WTC11 (cell line): ENCODE data around the gene FLRT1. TPM values are rescaled to one million over a fixed set of nuclear protein-coding genes. Genes with fewer than 3 reads are reported as not detected.

Experiments used
- ATAC-seq: fragments of 200-7000 bp; cut with Tn5 transposase; 2 replicates; pipeline ENCODE4 v1.10.0; 2021; ENCODE audit warnings: mild to moderate bottlenecking, moderate library complexity
- CTCF ChIA-PET: fragments of 300-600 bp; sonication (Branson Sonifier 250); formaldehyde crosslinking; loops from one replicate; lab custom pipeline; 2021; ENCODE audit warnings: antibody characterized with exemption; lab: Charles Lee
- POLR2A ChIA-PET: fragments of 350-600 bp; sonication (Branson Sonifier 250); formaldehyde crosslinking; loops from one replicate; lab custom pipeline; 2021; ENCODE audit warnings: antibody characterized with exemption; lab: Charles Lee
- DNase-seq: peaks from one replicate; pipeline ENCODE4 v3.0.0; 2021; ENCODE audit warnings: low spot score
- H3K27ac Mint-ChIP-seq: 2 replicates; pipeline ENCODE4 v1.8.0; 2021; ENCODE audit warnings: mixed read lengths
- H3K27me3 Mint-ChIP-seq: 2 replicates; pipeline ENCODE4 v1.8.0; 2021; ENCODE audit warnings: low read depth, mild to moderate bottlenecking, moderate library complexity, mixed read lengths
- H3K36me3 Mint-ChIP-seq: 2 replicates; pipeline ENCODE4 v1.8.0; 2021; ENCODE audit warnings: mixed read lengths
- H3K4me1 Mint-ChIP-seq: 2 replicates; pipeline ENCODE4 v1.8.0; 2022; ENCODE audit warnings: mixed read lengths
- H3K4me3 Mint-ChIP-seq: 2 replicates; pipeline ENCODE4 v1.8.0; 2021; ENCODE audit warnings: mild to moderate bottlenecking, moderate library complexity, mixed read lengths
- H3K9me3 Mint-ChIP-seq: 2 replicates; pipeline ENCODE4 v1.8.0; 2021; ENCODE audit warnings: mixed read lengths
- ATF1 ChIP-seq: sonication (generic); formaldehyde crosslinking; IDR thresholded peaks from 2 replicates; pipeline ENCODE4 v1.8.1; 2023; ENCODE audit warnings: mild to moderate bottlenecking, moderate library complexity, missing genetic modification reagents
- ELF4 ChIP-seq: sonication (generic); formaldehyde crosslinking; IDR thresholded peaks from 2 replicates; pipeline ENCODE4 v1.8.1; 2022; ENCODE audit warnings: low read depth, mild to moderate bottlenecking, moderate library complexity, missing genetic modification reagents
- GABPB1 ChIP-seq: sonication (generic); formaldehyde crosslinking; IDR thresholded peaks from 2 replicates; pipeline ENCODE4 v1.8.1; 2023; ENCODE audit warnings: mild to moderate bottlenecking, missing genetic modification reagents
- JAZF1 ChIP-seq: fragments of 250-450 bp; sonication (Bioruptor Pico); IDR thresholded peaks from 2 replicates; pipeline ENCODE4 v1.9.0; 2021; ENCODE audit warnings: moderate library complexity, mild to moderate bottlenecking, inconsistent platforms
- JUN ChIP-seq: sonication (generic); formaldehyde crosslinking; IDR thresholded peaks from 2 replicates; pipeline ENCODE4 v1.8.0; 2023; ENCODE audit warnings: mild to moderate bottlenecking, missing genetic modification reagents
- PRRX2 ChIP-seq: fragments of 250-450 bp; sonication (Bioruptor Pico); IDR thresholded peaks from 2 replicates; pipeline ENCODE4 v1.8.0; 2021; ENCODE audit warnings: mild to moderate bottlenecking
- SMAD3 ChIP-seq: sonication (generic); formaldehyde crosslinking; IDR thresholded peaks from 2 replicates; pipeline ENCODE4 v1.8.0; 2022; ENCODE audit warnings: missing genetic modification reagents, mild to moderate bottlenecking, borderline replicate concordance
- SOX15 ChIP-seq: fragments of 250-450 bp; sonication (Bioruptor Pico); IDR thresholded peaks from 2 replicates; pipeline ENCODE4 v1.9.0; 2021; ENCODE audit warnings: mild to moderate bottlenecking
- TCF7 ChIP-seq: sonication (generic); formaldehyde crosslinking; IDR thresholded peaks from 2 replicates; pipeline ENCODE4 v1.8.0; 2022; ENCODE audit warnings: mild to moderate bottlenecking, low read depth, missing genetic modification reagents, moderate library complexity
- ZBTB21 ChIP-seq: sonication (generic); formaldehyde crosslinking; IDR thresholded peaks from 2 replicates; pipeline ENCODE4 v1.8.1; 2023; ENCODE audit warnings: mild to moderate bottlenecking, missing genetic modification reagents, borderline replicate concordance
- ZNF232 ChIP-seq: sonication (generic); formaldehyde crosslinking; IDR thresholded peaks from 2 replicates; pipeline ENCODE4 v1.8.0; 2022; ENCODE audit warnings: mild to moderate bottlenecking, missing genetic modification reagents
- total RNA-seq: library from RNA; stranded (reverse); gene quantifications from 3 replicates; pipeline ENCODE4 v1.2.3, GENCODE V29; 2021
- TF ChIP-seq, protein P1 (sequence below): sonication (generic); formaldehyde crosslinking; IDR thresholded peaks from 2 replicates; pipeline ENCODE4 v1.8.1; 2022; ENCODE audit warnings: low read depth, mild to moderate bottlenecking, moderate library complexity, missing genetic modification reagents, borderline replicate concordance
- TF ChIP-seq, protein P2 (sequence below): fragments of 250-450 bp; sonication (Bioruptor Pico); IDR thresholded peaks from 2 replicates; pipeline ENCODE4 v1.9.0; 2021; ENCODE audit warnings: moderate library complexity, mild to moderate bottlenecking, inconsistent platforms, borderline replicate concordance
- TF ChIP-seq, protein P3 (sequence below): sonication (generic); formaldehyde crosslinking; IDR thresholded peaks from 2 replicates; pipeline ENCODE4 v1.8.1; 2023; ENCODE audit warnings: mild to moderate bottlenecking, moderate library complexity, missing genetic modification reagents
- TF ChIP-seq, protein P4 (sequence below): sonication (generic); formaldehyde crosslinking; IDR thresholded peaks from 2 replicates; pipeline ENCODE4 v1.8.0; 2023; ENCODE audit warnings: mild to moderate bottlenecking, missing genetic modification reagents
- TF ChIP-seq, protein P5 (sequence below): fragments of 200-600 bp; IDR thresholded peaks from 2 replicates; pipeline ENCODE4 v1.8.0; 2022; ENCODE audit warnings: antibody characterized with exemption
- TF ChIP-seq, protein P6 (sequence below): sonication (generic); formaldehyde crosslinking; IDR thresholded peaks from 2 replicates; pipeline ENCODE4 v1.8.1; 2023; ENCODE audit warnings: mild to moderate bottlenecking, missing genetic modification reagents, borderline replicate concordance
- TF ChIP-seq, protein P7 (sequence below): sonication (generic); formaldehyde crosslinking; IDR thresholded peaks from 2 replicates; pipeline ENCODE4 v1.8.0; 2022; ENCODE audit warnings: mild to moderate bottlenecking, missing genetic modification reagents

Gene FLRT1
- total RNA-seq, 1 experiment from 2014 or later, result 0.20 TPM

DNA sequence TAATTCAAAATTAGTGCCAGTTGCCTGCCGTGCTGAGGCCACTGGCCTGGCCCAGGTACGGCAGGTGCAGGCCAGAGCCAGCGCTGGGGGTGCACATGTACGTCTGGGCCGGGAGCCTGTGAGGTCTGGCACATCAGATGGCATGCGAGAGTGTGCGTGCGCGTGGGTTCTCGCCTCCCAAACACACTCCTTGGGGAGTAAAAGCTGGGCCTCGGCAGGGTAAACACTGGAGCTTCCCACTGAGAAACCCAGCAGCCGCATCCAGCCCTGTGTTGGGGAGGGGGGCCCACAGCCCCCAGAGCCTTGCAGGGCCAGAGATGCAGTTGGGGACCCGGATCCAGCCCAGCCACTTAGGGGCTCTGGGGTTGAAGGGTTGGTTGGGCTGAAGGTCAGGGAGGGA lies 37.8 kb downstream of the FLRT1 start:
- no peaks in the 10 kb centered on the region for H3K36me3 Mint-ChIP-seq
- no peaks in the 10 kb centered on the region for H3K9me3 Mint-ChIP-seq
- no peak for DNase-seq
- H3K4me3 Mint-ChIP-seq, result no peak overlapping the region
- ChIA-PET POLR2A (no interaction called here), CTCF (interaction anchor here (1.3 kb wide), 1 partner anchor 73 kb away, joined by 3 read pairs; no protein-coding TSS in a partner anchor)
- TF ChIP-seq GABPB1, result no peak
- ATAC-seq, result no peak
- peaks cover 86% of the 10 kb centered on the region for H3K27me3 Mint-ChIP-seq
- no peak overlapping the region for H3K27ac Mint-ChIP-seq
- H3K4me1 Mint-ChIP-seq, result peaks cover 7% of the 10 kb centered on the region; the same call in 1 of the 2 replicates

DNA sequence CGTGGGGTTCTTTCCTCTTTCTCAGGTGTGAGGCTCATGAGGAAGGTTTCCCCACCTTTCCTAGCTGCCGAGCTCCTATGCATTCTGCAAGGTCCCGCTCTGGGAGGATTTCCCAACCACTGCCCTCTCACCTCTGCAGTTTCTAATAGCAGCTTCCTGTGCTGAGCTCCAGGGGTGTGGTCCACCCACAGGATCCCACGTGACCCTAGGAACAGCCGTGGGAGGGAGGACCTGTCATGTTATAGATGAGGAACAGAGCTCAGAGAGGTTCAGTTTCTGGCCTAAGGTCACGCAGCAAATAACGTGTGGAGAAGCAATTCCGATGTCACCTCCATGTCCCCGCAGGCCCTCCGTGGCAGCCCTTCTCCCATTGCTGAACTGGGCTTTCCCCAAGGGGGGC lies 38.5 kb downstream of the FLRT1 start:
- Mint-ChIP-seq H3K36me3 (no peaks in the 10 kb centered on the region), H3K27me3 (peaks cover 91% of the 10 kb centered on the region), H3K27ac (no peak overlapping the region), H3K9me3 (no peaks in the 10 kb centered on the region), H3K4me1 (peaks cover 5% of the 10 kb centered on the region; the same call in 1 of the 2 replicates), H3K4me3 (no peak overlapping the region)
- ATAC-seq (no peak), DNase-seq (no peak)
- TF ChIP-seq JUN, result no peak
- no peak for TF ChIP-seq ELF4 (CRISPR knock-in tag)
- TF ChIP-seq, protein P1, sequence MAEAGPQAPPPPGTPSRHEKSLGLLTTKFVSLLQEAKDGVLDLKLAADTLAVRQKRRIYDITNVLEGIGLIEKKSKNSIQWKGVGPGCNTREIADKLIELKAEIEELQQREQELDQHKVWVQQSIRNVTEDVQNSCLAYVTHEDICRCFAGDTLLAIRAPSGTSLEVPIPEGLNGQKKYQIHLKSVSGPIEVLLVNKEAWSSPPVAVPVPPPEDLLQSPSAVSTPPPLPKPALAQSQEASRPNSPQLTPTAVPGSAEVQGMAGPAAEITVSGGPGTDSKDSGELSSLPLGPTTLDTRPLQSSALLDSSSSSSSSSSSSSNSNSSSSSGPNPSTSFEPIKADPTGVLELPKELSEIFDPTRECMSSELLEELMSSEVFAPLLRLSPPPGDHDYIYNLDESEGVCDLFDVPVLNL, result no peak
- TF ChIP-seq ZBTB21 (CRISPR knock-in tag), result no peak
- TF ChIP-seq, protein P2, sequence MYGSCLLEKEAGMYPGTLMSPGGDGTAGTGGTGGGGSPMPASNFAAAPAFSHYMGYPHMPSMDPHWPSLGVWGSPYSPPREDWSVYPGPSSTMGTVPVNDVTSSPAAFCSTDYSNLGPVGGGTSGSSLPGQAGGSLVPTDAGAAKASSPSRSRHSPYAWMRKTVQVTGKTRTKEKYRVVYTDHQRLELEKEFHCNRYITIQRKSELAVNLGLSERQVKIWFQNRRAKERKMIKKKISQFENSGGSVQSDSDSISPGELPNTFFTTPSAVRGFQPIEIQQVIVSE (CRISPR knock-in tag), result no peak
- TF ChIP-seq, protein P3, sequence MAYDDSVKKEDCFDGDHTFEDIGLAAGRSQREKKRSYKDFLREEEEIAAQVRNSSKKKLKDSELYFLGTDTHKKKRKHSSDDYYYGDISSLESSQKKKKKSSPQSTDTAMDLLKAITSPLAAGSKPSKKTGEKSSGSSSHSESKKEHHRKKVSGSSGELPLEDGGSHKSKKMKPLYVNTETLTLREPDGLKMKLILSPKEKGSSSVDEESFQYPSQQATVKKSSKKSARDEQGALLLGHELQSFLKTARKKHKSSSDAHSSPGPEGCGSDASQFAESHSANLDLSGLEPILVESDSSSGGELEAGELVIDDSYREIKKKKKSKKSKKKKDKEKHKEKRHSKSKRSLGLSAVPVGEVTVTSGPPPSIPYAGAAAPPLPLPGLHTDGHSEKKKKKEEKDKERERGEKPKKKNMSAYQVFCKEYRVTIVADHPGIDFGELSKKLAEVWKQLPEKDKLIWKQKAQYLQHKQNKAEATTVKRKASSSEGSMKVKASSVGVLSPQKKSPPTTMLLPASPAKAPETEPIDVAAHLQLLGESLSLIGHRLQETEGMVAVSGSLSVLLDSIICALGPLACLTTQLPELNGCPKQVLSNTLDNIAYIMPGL (CRISPR knock-in tag), result no peak
- TF ChIP-seq, protein P4, sequence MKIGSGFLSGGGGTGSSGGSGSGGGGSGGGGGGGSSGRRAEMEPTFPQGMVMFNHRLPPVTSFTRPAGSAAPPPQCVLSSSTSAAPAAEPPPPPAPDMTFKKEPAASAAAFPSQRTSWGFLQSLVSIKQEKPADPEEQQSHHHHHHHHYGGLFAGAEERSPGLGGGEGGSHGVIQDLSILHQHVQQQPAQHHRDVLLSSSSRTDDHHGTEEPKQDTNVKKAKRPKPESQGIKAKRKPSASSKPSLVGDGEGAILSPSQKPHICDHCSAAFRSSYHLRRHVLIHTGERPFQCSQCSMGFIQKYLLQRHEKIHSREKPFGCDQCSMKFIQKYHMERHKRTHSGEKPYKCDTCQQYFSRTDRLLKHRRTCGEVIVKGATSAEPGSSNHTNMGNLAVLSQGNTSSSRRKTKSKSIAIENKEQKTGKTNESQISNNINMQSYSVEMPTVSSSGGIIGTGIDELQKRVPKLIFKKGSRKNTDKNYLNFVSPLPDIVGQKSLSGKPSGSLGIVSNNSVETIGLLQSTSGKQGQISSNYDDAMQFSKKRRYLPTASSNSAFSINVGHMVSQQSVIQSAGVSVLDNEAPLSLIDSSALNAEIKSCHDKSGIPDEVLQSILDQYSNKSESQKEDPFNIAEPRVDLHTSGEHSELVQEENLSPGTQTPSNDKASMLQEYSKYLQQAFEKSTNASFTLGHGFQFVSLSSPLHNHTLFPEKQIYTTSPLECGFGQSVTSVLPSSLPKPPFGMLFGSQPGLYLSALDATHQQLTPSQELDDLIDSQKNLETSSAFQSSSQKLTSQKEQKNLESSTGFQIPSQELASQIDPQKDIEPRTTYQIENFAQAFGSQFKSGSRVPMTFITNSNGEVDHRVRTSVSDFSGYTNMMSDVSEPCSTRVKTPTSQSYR, result no peak
- TF ChIP-seq, protein P5, sequence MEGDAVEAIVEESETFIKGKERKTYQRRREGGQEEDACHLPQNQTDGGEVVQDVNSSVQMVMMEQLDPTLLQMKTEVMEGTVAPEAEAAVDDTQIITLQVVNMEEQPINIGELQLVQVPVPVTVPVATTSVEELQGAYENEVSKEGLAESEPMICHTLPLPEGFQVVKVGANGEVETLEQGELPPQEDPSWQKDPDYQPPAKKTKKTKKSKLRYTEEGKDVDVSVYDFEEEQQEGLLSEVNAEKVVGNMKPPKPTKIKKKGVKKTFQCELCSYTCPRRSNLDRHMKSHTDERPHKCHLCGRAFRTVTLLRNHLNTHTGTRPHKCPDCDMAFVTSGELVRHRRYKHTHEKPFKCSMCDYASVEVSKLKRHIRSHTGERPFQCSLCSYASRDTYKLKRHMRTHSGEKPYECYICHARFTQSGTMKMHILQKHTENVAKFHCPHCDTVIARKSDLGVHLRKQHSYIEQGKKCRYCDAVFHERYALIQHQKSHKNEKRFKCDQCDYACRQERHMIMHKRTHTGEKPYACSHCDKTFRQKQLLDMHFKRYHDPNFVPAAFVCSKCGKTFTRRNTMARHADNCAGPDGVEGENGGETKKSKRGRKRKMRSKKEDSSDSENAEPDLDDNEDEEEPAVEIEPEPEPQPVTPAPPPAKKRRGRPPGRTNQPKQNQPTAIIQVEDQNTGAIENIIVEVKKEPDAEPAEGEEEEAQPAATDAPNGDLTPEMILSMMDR, result no peak
- TF ChIP-seq ZNF232 (CRISPR knock-in tag), result no peak
- no peak for TF ChIP-seq TCF7 (CRISPR knock-in tag)
- TF ChIP-seq SMAD3 (CRISPR knock-in tag), result no peak
- no peak for TF ChIP-seq JAZF1 (CRISPR knock-in tag)
- TF ChIP-seq, protein P6, sequence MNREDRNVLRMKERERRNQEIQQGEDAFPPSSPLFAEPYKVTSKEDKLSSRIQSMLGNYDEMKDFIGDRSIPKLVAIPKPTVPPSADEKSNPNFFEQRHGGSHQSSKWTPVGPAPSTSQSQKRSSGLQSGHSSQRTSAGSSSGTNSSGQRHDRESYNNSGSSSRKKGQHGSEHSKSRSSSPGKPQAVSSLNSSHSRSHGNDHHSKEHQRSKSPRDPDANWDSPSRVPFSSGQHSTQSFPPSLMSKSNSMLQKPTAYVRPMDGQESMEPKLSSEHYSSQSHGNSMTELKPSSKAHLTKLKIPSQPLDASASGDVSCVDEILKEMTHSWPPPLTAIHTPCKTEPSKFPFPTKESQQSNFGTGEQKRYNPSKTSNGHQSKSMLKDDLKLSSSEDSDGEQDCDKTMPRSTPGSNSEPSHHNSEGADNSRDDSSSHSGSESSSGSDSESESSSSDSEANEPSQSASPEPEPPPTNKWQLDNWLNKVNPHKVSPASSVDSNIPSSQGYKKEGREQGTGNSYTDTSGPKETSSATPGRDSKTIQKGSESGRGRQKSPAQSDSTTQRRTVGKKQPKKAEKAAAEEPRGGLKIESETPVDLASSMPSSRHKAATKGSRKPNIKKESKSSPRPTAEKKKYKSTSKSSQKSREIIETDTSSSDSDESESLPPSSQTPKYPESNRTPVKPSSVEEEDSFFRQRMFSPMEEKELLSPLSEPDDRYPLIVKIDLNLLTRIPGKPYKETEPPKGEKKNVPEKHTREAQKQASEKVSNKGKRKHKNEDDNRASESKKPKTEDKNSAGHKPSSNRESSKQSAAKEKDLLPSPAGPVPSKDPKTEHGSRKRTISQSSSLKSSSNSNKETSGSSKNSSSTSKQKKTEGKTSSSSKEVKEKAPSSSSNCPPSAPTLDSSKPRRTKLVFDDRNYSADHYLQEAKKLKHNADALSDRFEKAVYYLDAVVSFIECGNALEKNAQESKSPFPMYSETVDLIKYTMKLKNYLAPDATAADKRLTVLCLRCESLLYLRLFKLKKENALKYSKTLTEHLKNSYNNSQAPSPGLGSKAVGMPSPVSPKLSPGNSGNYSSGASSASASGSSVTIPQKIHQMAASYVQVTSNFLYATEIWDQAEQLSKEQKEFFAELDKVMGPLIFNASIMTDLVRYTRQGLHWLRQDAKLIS (CRISPR knock-in tag), result no peak
- TF ChIP-seq SOX15 (CRISPR knock-in tag), result no peak
- TF ChIP-seq, protein P7, sequence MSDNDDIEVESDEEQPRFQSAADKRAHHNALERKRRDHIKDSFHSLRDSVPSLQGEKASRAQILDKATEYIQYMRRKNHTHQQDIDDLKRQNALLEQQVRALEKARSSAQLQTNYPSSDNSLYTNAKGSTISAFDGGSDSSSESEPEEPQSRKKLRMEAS (CRISPR knock-in tag), result no peak
- no peak for TF ChIP-seq ATF1 (CRISPR knock-in tag)
- TF ChIP-seq PRRX2 (CRISPR knock-in tag), result no peak
- ChIA-PET POLR2A (no interaction called here), CTCF (interaction anchor here (0.6 to 1.6 kb wide), 2 partner anchors 14 to 38 kb away, joined by 3 to 5 read pairs; no protein-coding TSS in a partner anchor)
